Mesothelial cell of epicardium (in vitro differentiated cells): Measurements from ENCODE around the gene SIK3. TPM values are rescaled to one million over a fixed set of nuclear protein-coding genes. Genes with fewer than 3 reads are reported as not detected.

Experiments
- DNase-seq, 2 experiments: peaks; one replicate each; pipeline ENCODE4 v3.0.0; 2021; ENCODE audit warnings: low spot score in 2 of 2; ENCODE audit not compliant: unreplicated experiment in 2 of 2
- H3K27ac Mint-ChIP-seq: 2 replicates; pipeline ENCODE4 v1.8.0; 2021; ENCODE audit warnings: mixed read lengths
- H3K27me3 Mint-ChIP-seq: 2 replicates; pipeline ENCODE4 v1.8.0; 2021; ENCODE audit warnings: low read depth, mixed read lengths
- H3K36me3 Mint-ChIP-seq: 2 replicates; pipeline ENCODE4 v1.8.0; 2021; ENCODE audit warnings: mixed read lengths
- H3K4me1 Mint-ChIP-seq: 2 replicates; pipeline ENCODE4 v1.8.0; 2021; ENCODE audit warnings: mixed read lengths
- H3K4me3 Mint-ChIP-seq: 2 replicates; pipeline ENCODE4 v1.8.0; 2021; ENCODE audit warnings: mild to moderate bottlenecking, moderate library complexity, mixed read lengths
- H3K9me3 Mint-ChIP-seq: 2 replicates; pipeline ENCODE4 v1.8.0; 2021; ENCODE audit warnings: mixed read lengths
- CTCF ChIP-seq: fragments of 200-600 bp; sonication (generic); IDR thresholded peaks from one replicate; pipeline ENCODE4 v1.5.0; 2021; ENCODE audit warnings: antibody characterized with exemption; ENCODE audit not compliant: unreplicated experiment
- total RNA-seq: library from RNA; stranded (reverse); gene quantifications from 3 replicates; pipeline ENCODE4 v1.2.1, GENCODE V29; 2021

SIK3 gene
- total RNA-seq, 1 donor from 2014 or later = 35.6 TPM

GRCh38 chr11:116975661-116976060 is 122.6 kb downstream of the SIK3 start:
- H3K36me3 Mint-ChIP-seq = peaks cover 2% of the 10 kb centered on the region
- H3K4me3 Mint-ChIP-seq = no peak overlapping the region
- no peak overlapping the region for H3K27ac Mint-ChIP-seq
- H3K9me3 Mint-ChIP-seq = no peaks in the 10 kb centered on the region
- peaks cover 4% of the 10 kb centered on the region for H3K4me1 Mint-ChIP-seq
- TF ChIP-seq CTCF = no peak
- no peak for DNase-seq
- no peaks in the 10 kb centered on the region for H3K27me3 Mint-ChIP-seq

GRCh38 chr11:116973270-116973669 is 125.0 kb downstream of the SIK3 start:
- no peak overlapping the region for H3K27ac Mint-ChIP-seq
- H3K36me3 Mint-ChIP-seq = peaks cover 2% of the 10 kb centered on the region
- TF ChIP-seq CTCF = no peak
- no peak overlapping the region for H3K4me3 Mint-ChIP-seq
- peaks cover 4% of the 10 kb centered on the region for H3K4me1 Mint-ChIP-seq
- no peak for DNase-seq
- H3K27me3 Mint-ChIP-seq = no peaks in the 10 kb centered on the region
- no peaks in the 10 kb centered on the region for H3K9me3 Mint-ChIP-seq

GRCh38 chr11:116972691-116973090 is 125.5 kb downstream of the SIK3 start:
- Mint-ChIP-seq H3K27ac (no peak overlapping the region), H3K27me3 (no peaks in the 10 kb centered on the region), H3K4me1 (peaks cover 4% of the 10 kb centered on the region), H3K4me3 (no peak overlapping the region), H3K9me3 (no peaks in the 10 kb centered on the region), H3K36me3 (peaks cover 2% of the 10 kb centered on the region)
- no peak for TF ChIP-seq CTCF
- no peak for DNase-seq

- no peak for TF ChIP-seq CTCF
- H3K27ac Mint-ChIP-seq = no peak overlapping the region
- no peaks in the 10 kb centered on the region for H3K9me3 Mint-ChIP-seq
- H3K4me1 Mint-ChIP-seq = no peaks in the 10 kb centered on the region
- no peaks in the 10 kb centered on the region for H3K27me3 Mint-ChIP-seq
- no peak for DNase-seq
- H3K4me3 Mint-ChIP-seq = no peak overlapping the region
- no peaks in the 10 kb centered on the region for H3K36me3 Mint-ChIP-seq
Measured at GRCh38 chr11:116970485-116971292, 127.5 kb downstream of the SIK3 start.

- Mint-ChIP-seq H3K4me1 (no peaks in the 10 kb centered on the region), H3K27me3 (no peaks in the 10 kb centered on the region), H3K36me3 (no peaks in the 10 kb centered on the region), H3K4me3 (no peak overlapping the region), H3K27ac (no peak overlapping the region), H3K9me3 (no peaks in the 10 kb centered on the region)
- DNase-seq = no peak
- TF ChIP-seq CTCF = no peak
Measured at GRCh38 chr11:116969694-116970093, 128.5 kb downstream of the SIK3 start.
